Activated CD4-positive, CD25-positive, alpha-beta regulatory T cell (primary cell): ENCODE measurements around the gene KCNJ15.
A peak's percentile ranks its signal among the peaks of the same experiment; 100 is the strongest.

ENCODE experiments used
- DNase-seq, 4 experiments: peaks; one replicate each; lab custom pipeline; 2025; lab: John Stamatoyannopoulos, UW

Gene KCNJ15

GRCh38 chr21:38354746-38355145 is 98.0 kb downstream of the KCNJ15 start:
- no peak for DNase-seq

- DNase-seq, result no peak
These were observed 98.6 kb downstream of the KCNJ15 start for GRCh38 chr21:38355353-38355752.

- peak; percentile 7 to 40 (median 16) for DNase-seq
These were observed 99.4 kb downstream of the KCNJ15 start for GRCh38 chr21:38355992-38356781.
